ENCODE data around the gene TBL3.

Gene TBL3

DNA sequence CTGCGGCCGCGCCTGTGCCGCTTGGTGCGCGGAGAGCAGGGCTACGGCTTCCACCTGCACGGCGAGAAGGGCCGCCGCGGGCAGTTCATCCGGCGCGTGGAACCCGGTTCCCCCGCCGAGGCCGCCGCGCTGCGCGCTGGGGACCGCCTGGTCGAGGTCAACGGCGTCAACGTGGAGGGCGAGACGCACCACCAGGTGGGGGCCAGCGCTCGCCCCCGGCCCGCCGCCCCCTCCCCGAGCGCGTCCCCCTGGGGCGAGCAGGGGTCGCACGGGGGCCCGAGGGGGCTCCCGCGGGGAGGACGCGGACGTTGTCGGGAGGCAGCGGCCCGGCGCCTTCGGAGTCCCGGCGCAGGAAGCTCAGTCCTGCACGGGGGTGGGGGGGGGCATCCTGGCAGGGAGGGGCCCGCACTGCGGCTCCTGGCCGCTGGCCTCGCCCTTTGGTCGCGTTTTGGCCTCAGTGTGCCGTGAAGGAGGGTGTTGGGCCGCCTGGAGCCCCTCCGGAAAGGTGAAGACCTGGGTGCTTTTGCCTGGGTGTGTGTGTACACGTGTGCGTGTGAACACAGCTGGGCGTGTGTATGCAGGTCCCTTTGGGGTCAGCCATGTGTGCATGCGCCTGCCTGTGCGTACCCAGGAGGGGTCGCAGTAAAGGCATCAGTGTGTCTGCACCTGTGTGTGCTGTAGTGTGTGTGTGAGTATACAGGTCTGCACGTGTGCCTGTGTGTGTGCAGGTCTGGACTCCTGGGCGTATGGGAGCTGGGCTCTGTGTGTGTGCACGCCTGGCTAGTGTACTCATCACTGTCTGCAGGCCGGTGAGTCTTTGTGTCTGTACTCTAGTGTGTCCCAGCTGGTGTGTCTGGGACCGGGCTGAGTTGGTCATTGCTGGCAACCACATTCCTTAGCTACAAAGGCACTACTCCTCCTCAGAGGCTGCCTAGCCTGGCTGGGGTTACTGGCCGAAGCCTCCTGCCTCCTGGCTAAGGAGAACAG, 55.5 kb downstream of the TBL3 start (continued):
- TF ChIP-seq, protein P1, sequence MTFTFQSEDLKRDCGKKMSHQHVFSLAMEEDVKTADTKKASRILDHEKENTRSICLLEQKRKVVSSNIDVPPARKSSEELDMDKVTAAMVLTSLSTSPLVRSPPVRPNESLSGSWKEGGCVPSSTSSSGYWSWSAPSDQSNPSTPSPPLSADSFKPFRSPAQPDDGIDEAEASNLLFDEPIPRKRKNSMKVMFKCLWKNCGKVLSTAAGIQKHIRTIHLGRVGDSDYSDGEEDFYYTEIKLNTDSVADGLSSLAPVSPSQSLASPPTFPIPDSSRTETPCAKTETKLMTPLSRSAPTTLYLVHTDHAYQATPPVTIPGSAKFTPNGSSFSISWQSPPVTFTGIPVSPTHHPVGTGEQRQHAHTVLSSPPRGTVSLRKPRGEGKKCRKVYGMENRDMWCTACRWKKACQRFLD (tag by site-specific recombination; IDR thresholded peaks at IDR 0.05): no peak
- TF ChIP-seq, protein P2, sequence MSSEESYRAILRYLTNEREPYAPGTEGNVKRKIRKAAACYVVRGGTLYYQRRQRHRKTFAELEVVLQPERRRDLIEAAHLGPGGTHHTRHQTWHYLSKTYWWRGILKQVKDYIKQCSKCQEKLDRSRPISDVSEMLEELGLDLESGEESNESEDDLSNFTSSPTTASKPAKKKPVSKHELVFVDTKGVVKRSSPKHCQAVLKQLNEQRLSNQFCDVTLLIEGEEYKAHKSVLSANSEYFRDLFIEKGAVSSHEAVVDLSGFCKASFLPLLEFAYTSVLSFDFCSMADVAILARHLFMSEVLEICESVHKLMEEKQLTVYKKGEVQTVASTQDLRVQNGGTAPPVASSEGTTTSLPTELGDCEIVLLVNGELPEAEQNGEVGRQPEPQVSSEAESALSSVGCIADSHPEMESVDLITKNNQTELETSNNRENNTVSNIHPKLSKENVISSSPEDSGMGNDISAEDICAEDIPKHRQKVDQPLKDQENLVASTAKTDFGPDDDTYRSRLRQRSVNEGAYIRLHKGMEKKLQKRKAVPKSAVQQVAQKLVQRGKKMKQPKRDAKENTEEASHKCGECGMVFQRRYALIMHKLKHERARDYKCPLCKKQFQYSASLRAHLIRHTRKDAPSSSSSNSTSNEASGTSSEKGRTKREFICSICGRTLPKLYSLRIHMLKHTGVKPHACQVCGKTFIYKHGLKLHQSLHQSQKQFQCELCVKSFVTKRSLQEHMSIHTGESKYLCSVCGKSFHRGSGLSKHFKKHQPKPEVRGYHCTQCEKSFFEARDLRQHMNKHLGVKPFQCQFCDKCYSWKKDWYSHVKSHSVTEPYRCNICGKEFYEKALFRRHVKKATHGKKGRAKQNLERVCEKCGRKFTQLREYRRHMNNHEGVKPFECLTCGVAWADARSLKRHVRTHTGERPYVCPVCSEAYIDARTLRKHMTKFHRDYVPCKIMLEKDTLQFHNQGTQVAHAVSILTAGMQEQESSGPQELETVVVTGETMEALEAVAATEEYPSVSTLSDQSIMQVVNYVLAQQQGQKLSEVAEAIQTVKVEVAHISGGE (tag by site-specific recombination; conservative IDR thresholded peaks at IDR 0.05; ENCODE audit: low read depth): no peak
- no peak for TF ChIP-seq ZNF140 (tag by site-specific recombination; IDR thresholded peaks at IDR 0.05)
- TF ChIP-seq, protein P3, sequence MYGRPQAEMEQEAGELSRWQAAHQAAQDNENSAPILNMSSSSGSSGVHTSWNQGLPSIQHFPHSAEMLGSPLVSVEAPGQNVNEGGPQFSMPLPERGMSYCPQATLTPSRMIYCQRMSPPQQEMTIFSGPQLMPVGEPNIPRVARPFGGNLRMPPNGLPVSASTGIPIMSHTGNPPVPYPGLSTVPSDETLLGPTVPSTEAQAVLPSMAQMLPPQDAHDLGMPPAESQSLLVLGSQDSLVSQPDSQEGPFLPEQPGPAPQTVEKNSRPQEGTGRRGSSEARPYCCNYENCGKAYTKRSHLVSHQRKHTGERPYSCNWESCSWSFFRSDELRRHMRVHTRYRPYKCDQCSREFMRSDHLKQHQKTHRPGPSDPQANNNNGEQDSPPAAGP (tag by site-specific recombination; IDR thresholded peaks at IDR 0.05): peak; percentile 39
- no peak for TF ChIP-seq ZSCAN30 (tag by site-specific recombination; IDR thresholded peaks at IDR 0.05)
- TF ChIP-seq, protein P4, sequence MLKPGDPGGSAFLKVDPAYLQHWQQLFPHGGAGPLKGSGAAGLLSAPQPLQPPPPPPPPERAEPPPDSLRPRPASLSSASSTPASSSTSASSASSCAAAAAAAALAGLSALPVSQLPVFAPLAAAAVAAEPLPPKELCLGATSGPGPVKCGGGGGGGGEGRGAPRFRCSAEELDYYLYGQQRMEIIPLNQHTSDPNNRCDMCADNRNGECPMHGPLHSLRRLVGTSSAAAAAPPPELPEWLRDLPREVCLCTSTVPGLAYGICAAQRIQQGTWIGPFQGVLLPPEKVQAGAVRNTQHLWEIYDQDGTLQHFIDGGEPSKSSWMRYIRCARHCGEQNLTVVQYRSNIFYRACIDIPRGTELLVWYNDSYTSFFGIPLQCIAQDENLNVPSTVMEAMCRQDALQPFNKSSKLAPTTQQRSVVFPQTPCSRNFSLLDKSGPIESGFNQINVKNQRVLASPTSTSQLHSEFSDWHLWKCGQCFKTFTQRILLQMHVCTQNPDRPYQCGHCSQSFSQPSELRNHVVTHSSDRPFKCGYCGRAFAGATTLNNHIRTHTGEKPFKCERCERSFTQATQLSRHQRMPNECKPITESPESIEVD (tag by site-specific recombination; IDR thresholded peaks at IDR 0.05): no peak
- TF ChIP-seq ZNF404 (tag by site-specific recombination; IDR thresholded peaks at IDR 0.05): no peak
- TF ChIP-seq ZNF112 (tag by site-specific recombination; IDR thresholded peaks at IDR 0.05): no peak
- peak; percentile 23; the same call in 1 of the 2 replicates for TF ChIP-seq YY1 (tag by site-specific recombination; IDR thresholded peaks at IDR 0.05)
- TF ChIP-seq ZNF335 (tag by site-specific recombination; conservative IDR thresholded peaks at IDR 0.05): no peak
- 0 out of 2 replicates have a peak, but pooled peaks have one; percentile 71 for TF ChIP-seq KLF7 (tag by site-specific recombination; IDR thresholded peaks at IDR 0.05; ENCODE audit: borderline replicate concordance)
- no peak for TF ChIP-seq ZNF433 (tag by site-specific recombination; IDR thresholded peaks at IDR 0.05; ENCODE audit: low read depth)
- TF ChIP-seq OVOL3 (tag by site-specific recombination; IDR thresholded peaks at IDR 0.05): no peak
- TF ChIP-seq ZFP69B (tag by site-specific recombination; IDR thresholded peaks at IDR 0.05): no peak; the same call in 1 of the 2 replicates
- TF ChIP-seq REPIN1 (tag by site-specific recombination; IDR thresholded peaks at IDR 0.05; ENCODE audit: low read depth): no peak
- no peak for TF ChIP-seq ZNF837 (tag by site-specific recombination; IDR thresholded peaks at IDR 0.05)
- no peak for TF ChIP-seq MZF1 (tag by site-specific recombination; IDR thresholded peaks at IDR 0.05; ENCODE audit: borderline replicate concordance)
- TF ChIP-seq ZNF114 (tag by site-specific recombination; IDR thresholded peaks at IDR 0.05): no peak
- no peak for TF ChIP-seq ZNF341 (tag by site-specific recombination; IDR thresholded peaks at IDR 0.05; ENCODE audit: low read depth)
- TF ChIP-seq, protein P5, sequence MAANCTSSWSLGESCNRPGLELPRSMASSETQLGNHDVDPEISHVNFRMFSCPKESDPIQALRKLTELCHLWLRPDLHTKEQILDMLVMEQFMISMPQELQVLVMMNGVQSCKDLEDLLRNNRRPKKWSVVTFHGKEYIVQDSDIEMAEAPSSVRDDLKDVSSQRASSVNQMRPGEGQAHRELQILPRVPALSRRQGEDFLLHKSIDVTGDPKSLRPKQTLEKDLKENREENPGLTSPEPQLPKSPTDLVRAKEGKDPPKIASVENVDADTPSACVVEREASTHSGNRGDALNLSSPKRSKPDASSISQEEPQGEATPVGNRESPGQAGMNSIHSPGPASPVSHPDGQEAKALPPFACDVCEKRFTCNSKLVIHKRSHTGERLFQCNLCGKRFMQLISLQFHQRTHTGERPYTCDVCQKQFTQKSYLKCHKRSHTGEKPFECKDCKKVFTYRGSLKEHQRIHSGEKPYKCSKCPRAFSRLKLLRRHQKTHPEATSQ (tag by site-specific recombination; IDR thresholded peaks at IDR 0.05): no peak
- TF ChIP-seq ZNF48 (tag by site-specific recombination; IDR thresholded peaks at IDR 0.05): no peak
- TF ChIP-seq ZNF624 (tag by site-specific recombination; IDR thresholded peaks at IDR 0.05): no peak
- TF ChIP-seq ZNF548 (tag by site-specific recombination; IDR thresholded peaks at IDR 0.05): no peak
- no peak for TF ChIP-seq ZNF660 (tag by site-specific recombination; IDR thresholded peaks at IDR 0.05)
- TF ChIP-seq ZNF76 (tag by site-specific recombination; IDR thresholded peaks at IDR 0.05; ENCODE audit: borderline replicate concordance, low read depth): no peak
- 0 out of 2 replicates have a peak, but pooled peaks have one; percentile 28 for TF ChIP-seq YY2 (tag by site-specific recombination; IDR thresholded peaks at IDR 0.05)
- TF ChIP-seq GFI1B (tag by site-specific recombination; IDR thresholded peaks at IDR 0.05): no peak
- no peak for TF ChIP-seq ZNF214 (tag by site-specific recombination; IDR thresholded peaks at IDR 0.05; ENCODE audit: borderline replicate concordance)
- no peak for TF ChIP-seq ZNF366 (tag by site-specific recombination; conservative IDR thresholded peaks at IDR 0.05)
- TF ChIP-seq ZNF426 (tag by site-specific recombination; IDR thresholded peaks at IDR 0.05): no peak
- peak; percentile 54; the same call in 1 of the 2 replicates for TF ChIP-seq SP7 (tag by site-specific recombination; IDR thresholded peaks at IDR 0.05)
- TF ChIP-seq BCL11B (tag by site-specific recombination; IDR thresholded peaks at IDR 0.05; ENCODE audit: low read depth): peak; percentile 70; the same call in 1 of the 2 replicates

All from HEK293 (cell line).